COR-L47 (cell line): ENCODE results near the gene HSFX3.
"Not testable (repeated sequence)": the region's sequence is repeated elsewhere in the genome, so short reads cannot be mapped to it uniquely, and the experiment has no call there.

Experiments
- DNase-seq: peaks from one replicate; lab custom pipeline; 2025; lab: John Stamatoyannopoulos, UW

The HSFX3 gene, protein sequence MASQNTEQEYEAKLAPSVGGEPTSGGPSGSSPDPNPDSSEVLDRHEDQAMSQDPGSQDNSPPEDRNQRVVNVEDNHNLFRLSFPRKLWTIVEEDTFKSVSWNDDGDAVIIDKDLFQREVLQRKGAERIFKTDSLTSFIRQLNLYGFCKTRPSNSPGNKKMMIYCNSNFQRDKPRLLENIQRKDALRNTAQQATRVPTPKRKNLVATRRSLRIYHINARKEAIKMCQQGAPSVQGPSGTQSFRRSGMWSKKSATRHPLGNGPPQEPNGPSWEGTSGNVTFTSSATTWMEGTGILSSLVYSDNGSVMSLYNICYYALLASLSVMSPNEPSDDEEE

GRCh38 chrX:149549701-149550100, at the start of gene HSFX3:
TSS of gene HSFX3 (minus strand) at chrX:149549924. CDS start at chrX:149549852, 72 bp downstream.
- not testable (repeated sequence) for DNase-seq

DNA sequence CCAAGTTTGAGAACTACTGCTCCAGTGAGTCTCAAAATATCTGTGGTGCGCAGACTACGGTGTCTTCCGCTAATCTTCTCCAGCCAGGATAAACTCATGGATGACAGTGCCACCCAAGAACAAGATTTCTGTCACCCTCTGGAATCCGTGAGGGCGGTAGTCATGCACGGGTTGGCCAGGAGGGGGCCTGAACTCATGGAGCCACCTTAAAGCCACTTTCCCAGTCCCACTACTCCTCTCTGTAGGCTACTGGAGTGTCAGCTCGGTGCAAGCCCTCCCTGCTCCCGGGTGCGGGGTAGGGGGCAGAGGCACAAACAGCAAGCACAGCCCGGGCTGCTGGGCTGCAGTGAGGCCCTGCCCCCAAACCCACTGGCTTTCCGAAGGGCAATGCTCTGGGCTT, 48.9 kb upstream of the HSFX3 start:
- DNase-seq = not testable (repeated sequence)

DNA sequence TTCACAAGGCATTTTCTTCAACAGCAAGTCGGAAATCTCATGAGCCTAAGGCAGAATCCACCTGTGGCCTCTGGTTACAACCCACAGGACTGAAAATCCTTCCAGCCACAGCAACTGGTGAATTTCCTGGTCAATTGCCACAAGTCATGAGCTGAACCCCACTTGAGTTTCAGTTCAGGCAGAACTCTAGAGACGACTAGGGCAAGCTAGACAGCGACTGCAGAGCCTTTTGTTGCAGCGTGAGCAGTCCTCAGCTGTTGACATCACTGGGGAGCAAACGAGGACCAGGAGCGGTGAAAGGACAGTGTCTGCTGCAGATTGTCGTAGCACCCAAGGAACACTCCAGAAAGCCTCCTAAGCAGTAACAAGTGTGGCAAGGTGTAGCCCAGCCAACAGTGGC, 46.2 kb upstream of the HSFX3 start:
- not testable (repeated sequence) for DNase-seq

- not testable (repeated sequence) for DNase-seq
Measured at GRCh38 chrX:149595214-149595613, 45.5 kb upstream of the HSFX3 start, which contains the start of gene HSFX2. TSS of gene HSFX2 (minus strand) at chrX:149595314. CDS start at chrX:149594700, 614 bp downstream.

GRCh38 chrX:149590993-149591392, 41.3 kb upstream of the HSFX3 start:
- not testable (repeated sequence) for DNase-seq

DNA sequence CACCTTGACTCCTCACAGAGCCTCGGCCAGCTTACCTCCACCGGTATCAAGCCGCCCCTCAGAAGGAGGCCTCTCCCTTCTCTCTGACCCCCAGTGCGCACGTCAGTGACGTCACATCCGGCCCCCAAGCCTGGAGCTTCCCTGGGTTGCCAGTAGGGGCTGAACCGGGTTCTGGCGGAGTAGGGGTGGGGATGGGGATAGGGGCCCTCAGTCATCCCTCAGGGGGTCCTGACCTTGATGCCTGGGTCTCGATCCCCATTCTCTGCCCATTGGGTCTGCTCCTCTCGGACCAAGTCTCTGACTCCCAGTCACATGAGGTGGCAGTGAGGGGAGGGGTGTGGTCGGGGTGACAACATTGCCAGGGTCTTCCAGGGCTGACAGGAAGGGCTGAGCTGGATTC, 37.6 kb upstream of the HSFX3 start, which contains the start of gene MAGEA9B:
Gene MAGEA9B (minus strand): TSS at position 101 of the 400 bp plus-strand sequence. CDS start 4,280 bp downstream, outside the sequence.
- not testable (repeated sequence) for DNase-seq

DNA sequence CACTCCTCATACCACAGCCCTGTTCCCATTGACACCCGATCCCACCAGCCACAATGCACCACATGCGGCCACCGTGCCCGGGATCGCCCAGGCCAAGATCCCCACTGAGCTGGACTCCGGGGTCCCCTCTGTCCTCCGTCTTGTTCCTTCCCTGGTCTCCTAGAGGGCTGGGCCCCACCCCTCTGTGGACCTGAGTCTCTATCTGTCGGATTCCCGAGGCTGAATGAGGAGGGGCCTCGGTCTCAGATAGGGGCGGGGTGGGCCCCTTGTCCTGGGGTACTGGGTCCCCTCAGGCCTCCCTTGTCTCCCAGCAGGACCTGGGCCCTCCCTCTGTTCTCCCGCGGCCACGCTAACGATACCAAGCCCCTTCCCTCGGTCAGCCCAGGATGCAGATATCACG, 35.9 kb upstream of the HSFX3 start:
- not testable (repeated sequence) for DNase-seq

DNA sequence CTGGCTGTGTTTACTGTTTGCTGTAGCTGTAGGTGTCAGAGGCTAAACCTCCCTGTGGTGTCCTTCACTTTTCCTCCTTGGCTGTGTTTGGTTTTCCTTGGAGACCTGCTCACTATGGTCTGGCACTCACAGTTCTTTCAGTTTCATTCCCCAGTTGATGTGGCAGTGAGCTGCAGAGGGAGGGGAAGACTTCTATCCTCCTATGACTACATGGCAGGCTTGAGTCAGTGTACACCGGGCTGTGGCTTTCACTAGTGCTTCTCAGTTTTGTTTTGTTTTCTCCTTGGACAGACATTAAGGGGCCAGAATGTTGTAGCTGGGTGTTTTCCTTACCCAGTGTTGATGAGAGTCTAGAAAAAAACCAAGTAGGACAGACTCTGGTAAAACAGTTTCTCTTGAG, 23.7 kb upstream of the HSFX3 start:
- DNase-seq = not testable (repeated sequence)

DNA sequence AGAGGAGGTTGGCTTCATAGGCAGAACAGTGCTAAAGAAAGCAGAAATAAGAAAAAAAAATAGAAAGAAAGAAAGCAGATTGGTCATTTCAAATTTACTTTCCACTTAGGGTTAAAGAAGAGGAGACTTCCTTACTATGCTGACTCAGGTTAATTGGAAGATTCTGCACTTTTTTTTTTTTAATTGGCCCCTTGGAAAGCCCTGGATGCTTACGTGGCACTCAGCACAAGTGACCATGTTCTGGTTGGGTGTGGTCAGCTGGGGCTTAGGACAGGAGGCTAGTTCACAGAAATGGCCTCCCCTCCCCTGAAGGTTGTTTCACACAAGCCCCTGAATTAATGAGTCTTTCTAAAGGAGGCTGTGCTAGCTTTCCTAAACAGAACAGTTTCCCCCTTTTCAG, 23.0 kb upstream of the HSFX3 start:
- DNase-seq = no peak

GRCh38 chrX:149571770-149572169, 22.0 kb upstream of the HSFX3 start:
- DNase-seq = no peak

- no peak for DNase-seq
Measured at GRCh38 chrX:149570668-149571067, 20.9 kb upstream of the HSFX3 start.

- DNase-seq = no peak
Measured at GRCh38 chrX:149569770-149570169, 20.0 kb upstream of the HSFX3 start.

DNA sequence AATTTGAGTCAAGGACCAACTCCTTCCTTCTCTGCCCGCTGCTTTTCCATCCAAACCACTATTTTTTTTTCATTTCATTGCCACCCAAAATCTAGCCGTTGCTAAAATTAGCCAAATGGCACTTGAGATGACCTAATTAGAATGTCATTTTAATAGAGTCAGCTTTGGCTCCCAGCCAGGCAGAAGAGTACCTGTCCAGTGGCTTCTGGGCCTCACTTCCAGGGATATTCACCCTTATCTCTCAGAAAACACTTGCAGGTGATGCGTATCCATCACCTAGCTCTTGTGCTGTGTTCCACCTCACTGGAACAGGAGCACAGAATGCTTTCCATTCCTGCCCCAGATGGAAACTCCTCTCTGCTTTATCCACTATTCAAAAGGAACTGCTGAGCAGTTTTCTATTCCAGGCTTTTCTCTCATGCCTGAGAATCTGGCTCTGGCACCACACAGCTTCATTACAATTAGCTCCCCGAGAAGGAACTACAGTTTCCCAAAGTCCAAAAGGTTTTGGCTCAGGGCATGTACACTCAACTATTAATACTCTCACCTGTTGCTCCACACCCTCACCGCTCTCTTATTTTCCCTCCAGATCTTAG, 19.1 kb upstream of the HSFX3 start:
- DNase-seq = no peak

- no peak for DNase-seq
Measured at GRCh38 chrX:149567621-149568417, 18.1 kb upstream of the HSFX3 start.

DNA sequence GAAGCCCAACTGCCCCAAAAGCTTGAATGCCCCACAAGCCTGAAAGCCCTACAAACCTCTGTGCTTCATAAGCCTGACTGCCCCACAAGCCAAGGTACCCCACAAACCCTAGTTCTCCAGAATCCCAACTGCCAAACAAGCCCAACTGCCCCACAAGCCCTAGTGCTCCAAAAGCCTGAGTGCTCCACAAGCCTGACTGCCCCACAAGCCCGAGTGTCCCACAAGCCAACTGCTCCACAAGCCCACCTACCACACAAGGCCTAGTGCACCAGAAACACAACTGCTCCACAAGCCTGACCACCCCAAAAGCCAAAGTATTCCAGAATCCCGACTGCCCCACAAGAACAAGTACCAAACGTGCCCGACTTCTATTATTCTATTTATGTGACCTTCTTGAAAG, 13.6 kb upstream of the HSFX3 start:
- DNase-seq = no peak

DNA sequence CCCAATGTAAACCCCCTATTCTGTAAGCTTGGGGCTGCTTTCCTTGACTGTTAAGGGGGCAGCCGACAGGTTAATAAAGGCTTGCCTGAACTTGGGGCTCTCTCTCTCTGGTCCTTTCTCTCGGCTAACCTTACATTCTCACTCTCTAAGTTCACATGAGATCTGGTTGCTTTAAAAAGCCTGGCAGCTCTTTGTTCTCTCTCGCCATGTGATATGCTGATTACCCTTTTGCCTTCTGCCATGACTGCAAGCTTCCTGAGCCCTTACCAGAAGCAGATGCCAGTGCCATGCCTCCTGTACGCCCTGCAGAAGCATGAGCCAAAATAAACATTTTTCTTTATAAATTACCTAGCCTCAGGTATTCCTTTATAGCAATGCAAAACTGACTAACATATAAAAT, 5.5 kb upstream of the HSFX3 start:
- not testable (repeated sequence) for DNase-seq

DNA sequence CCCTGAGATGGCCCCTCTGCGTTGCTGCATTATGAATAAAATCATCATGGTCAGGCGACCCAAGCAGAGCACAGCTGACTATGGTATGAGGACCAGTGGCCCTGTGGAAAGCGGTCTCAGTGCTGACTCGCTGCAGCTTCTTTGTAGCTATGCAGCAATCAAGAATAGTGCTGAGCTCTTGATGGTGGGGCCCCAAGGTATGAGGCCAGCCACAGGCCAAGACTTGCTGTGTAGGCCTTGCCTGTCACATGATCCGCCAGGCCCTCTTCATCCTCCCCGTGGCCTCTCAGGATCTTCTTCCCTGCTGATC, 2.2 kb upstream of the HSFX3 start:
- not testable (repeated sequence) for DNase-seq

GRCh38 chrX:149551245-149551938, 1.7 kb upstream of the HSFX3 start:
- not testable (repeated sequence) for DNase-seq

DNA sequence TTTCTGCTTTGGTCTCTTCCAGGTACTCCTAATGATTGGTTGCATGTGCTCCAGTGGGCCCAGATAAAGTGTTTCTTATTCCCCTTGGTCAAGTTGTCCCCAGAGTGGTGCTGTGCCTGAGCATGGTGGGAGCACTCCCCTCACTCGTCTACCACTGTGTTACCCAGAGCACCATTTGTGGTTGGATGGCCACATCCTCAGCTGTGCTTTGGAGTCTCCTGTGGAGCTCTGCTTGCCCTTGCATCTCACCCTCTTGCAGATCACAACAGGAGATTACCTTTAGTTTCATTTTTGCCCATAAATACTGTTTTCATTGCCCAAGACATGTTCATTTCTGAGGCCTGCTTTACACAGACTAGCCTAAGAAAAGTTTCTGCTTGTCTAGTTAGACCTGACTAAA, 730 bp upstream of the HSFX3 start:
- DNase-seq = not testable (repeated sequence)

DNA sequence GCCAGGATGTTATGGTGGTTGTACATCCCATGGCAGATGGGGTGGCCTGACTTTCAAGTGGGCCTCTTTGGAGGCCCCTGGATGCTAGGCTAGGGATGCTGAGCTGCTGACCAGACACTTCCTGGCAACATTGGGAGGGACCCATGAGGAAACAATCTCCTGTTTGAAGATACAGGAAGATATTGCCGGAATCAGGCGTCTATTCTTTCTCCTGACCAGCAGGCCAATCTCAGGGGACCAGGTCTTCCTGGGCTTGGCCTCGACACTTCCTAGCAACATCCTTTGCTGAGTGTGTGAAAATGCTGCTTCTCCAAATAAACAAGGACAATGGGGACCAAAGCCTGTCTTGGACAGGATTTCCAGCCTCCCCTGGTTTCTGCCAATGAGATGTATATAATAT, 1.9 kb downstream of the HSFX3 start:
- not testable (repeated sequence) for DNase-seq

DNA sequence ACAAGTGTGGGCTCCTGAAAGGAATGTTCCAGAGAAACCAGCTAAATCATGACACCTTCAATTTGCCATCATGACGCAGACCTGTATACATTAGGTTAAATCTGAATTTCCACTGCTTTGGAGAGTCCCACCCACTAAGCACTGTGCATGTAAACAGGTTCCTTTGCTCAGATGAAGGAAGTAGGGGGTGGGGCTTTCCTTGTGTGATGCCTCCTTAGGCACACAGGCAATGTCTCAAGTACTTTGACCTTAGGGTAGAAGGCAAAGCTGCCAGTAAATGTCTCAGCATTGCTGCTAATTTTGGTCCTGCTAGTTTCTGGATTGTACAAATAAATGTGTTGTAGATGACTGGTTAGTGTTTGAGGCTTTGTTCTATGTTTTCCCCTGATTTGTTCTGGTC, 2.8 kb downstream of the HSFX3 start:
- DNase-seq = not testable (repeated sequence)
